Right atrium auricular region (tissue), 2 donors: Measurements from ENCODE around the gene BNC2. TPM values are rescaled to one million over a fixed set of nuclear protein-coding genes. Genes with fewer than 3 reads are reported as not detected.

ENCODE experiments used
- DNase-seq: peaks from one replicate; pipeline ENCODE4 v3.0.0-alpha.2; 2019; ENCODE audit warnings: low spot score
- H3K27ac ChIP-seq, 2 donors: fragments of 200-600 bp; sonication (generic); 1 replicate in 1 of 2; 2 replicates in 1 of 2; pipeline ENCODE4 v1.5.1; 2016 to 2019
- H3K27me3 ChIP-seq, 2 donors: fragments of 200-600 bp; sonication (generic); one replicate each; pipeline versions ENCODE4 v1.5.1 to v1.6.0; 2017 to 2019
- H3K36me3 ChIP-seq: fragments of 200-600 bp; sonication (generic); one replicate; pipeline ENCODE4 v1.5.1; 2016
- H3K4me1 ChIP-seq, 2 donors: fragments of 200-600 bp; sonication (generic); one replicate each; pipeline versions ENCODE4 v1.5.1 to v1.6.0; 2017 to 2019
- H3K4me3 ChIP-seq, 2 donors: fragments of 200-600 bp; sonication (generic); 1 replicate in 1 of 2; 2 replicates in 1 of 2; pipeline ENCODE4 v1.5.1; 2017 to 2019; ENCODE audit warnings: mild to moderate bottlenecking in 1 of 2, moderate library complexity in 1 of 2
- H3K9me3 ChIP-seq, 2 donors: fragments of 200-600 bp; sonication (generic); one replicate each; pipeline ENCODE4 v1.5.1; 2019
- total RNA-seq, 2 donors: library from RNA; depleted of rRNA; stranded (reverse); fragments of >200 nt; gene quantifications; one replicate each; pipeline ENCODE4 v1.1.0, GENCODE V29; 2016
- TF ChIP-seq, protein P1 (sequence below), 2 donors: fragments of 200-600 bp; sonication (generic); IDR thresholded peaks; one replicate each; pipeline ENCODE4 v1.5.1; 2019; ENCODE audit warnings: antibody characterized with exemption in 2 of 2

BNC2 gene
- total RNA-seq, 2 donors from 2014 or later: 68.3 to 77.6 TPM

DNA sequence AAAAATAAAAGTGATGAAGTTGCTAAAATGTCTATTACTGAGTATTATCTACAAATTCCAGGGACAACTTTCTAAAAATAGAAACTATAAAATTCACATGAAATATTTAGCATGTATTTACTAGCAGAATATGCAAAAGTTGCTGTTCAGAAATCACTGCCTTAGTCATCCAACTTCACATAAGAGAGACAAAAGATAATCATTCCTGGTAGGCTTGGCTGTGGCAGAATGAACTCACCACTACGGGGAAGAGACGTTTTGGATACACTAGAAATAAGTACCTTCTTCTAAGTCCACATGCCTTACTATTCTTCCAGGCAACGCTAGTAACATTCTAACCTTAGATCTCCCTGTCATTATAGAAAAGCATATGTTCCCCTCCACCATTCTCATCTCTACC is 272.2 kb downstream of the BNC2 start:
- Histone ChIP-seq H3K27ac (no peak overlapping the region), H3K4me3 (no peak overlapping the region), H3K9me3 (no peaks in the 10 kb centered on the region), H3K36me3 (no peaks in the 10 kb centered on the region), H3K4me1 (no peaks in the 10 kb centered on the region), H3K27me3 (no peaks in the 10 kb centered on the region)
- TF ChIP-seq, protein P1, sequence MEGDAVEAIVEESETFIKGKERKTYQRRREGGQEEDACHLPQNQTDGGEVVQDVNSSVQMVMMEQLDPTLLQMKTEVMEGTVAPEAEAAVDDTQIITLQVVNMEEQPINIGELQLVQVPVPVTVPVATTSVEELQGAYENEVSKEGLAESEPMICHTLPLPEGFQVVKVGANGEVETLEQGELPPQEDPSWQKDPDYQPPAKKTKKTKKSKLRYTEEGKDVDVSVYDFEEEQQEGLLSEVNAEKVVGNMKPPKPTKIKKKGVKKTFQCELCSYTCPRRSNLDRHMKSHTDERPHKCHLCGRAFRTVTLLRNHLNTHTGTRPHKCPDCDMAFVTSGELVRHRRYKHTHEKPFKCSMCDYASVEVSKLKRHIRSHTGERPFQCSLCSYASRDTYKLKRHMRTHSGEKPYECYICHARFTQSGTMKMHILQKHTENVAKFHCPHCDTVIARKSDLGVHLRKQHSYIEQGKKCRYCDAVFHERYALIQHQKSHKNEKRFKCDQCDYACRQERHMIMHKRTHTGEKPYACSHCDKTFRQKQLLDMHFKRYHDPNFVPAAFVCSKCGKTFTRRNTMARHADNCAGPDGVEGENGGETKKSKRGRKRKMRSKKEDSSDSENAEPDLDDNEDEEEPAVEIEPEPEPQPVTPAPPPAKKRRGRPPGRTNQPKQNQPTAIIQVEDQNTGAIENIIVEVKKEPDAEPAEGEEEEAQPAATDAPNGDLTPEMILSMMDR (IDR thresholded peaks at IDR 0.05): no peak
- no peak for DNase-seq

DNA sequence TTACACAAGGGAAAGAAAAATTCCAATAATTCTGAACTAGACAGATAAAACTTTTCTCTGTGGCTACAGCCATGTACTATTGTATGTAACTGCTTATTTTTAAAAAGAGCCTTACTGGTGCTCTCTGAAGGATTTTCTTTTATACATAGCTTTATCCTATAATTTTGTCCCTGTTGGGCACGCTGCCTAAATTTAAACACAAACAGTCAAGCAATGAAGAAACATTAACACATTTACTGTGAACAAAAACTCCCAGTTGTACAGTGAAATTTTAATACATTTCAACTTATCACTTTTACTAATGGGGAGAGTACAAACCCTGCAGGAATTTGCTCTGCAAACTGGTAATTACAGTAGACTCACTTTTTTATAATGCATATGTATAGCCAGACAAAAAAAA is 273.3 kb downstream of the BNC2 start:
- Histone ChIP-seq H3K36me3 (no peaks in the 10 kb centered on the region), H3K4me1 (no peaks in the 10 kb centered on the region), H3K27ac (no peak overlapping the region), H3K27me3 (no peaks in the 10 kb centered on the region), H3K9me3 (no peaks in the 10 kb centered on the region), H3K4me3 (no peak overlapping the region)
- TF ChIP-seq, protein P1 (IDR thresholded peaks at IDR 0.05): no peak
- DNase-seq: no peak

DNA sequence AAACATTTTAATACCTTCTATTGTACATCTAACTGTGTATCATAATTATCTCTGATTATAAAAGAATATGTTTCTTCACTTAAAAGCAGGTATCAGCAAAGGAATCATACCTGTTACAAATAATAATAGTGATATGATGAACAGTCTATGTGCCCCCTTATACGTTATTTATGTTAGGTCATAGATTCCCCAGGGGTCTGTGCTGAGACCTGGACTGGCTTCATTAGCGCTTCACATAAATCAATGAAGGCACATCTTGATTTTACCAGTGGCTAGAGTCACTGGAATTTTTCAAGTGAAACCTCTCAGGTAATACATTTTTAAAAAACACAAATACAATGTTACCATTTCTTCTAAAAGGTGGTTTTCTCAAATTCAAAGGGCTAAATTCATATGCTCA is 275.2 kb downstream of the BNC2 start:
- H3K4me3 ChIP-seq: no peak overlapping the region
- no peak for DNase-seq
- no peaks in the 10 kb centered on the region for H3K9me3 ChIP-seq
- H3K4me1 ChIP-seq: no peaks in the 10 kb centered on the region
- H3K27ac ChIP-seq: no peak overlapping the region
- TF ChIP-seq, protein P1 (IDR thresholded peaks at IDR 0.05): no peak
- no peaks in the 10 kb centered on the region for H3K27me3 ChIP-seq
- H3K36me3 ChIP-seq: no peaks in the 10 kb centered on the region

DNA sequence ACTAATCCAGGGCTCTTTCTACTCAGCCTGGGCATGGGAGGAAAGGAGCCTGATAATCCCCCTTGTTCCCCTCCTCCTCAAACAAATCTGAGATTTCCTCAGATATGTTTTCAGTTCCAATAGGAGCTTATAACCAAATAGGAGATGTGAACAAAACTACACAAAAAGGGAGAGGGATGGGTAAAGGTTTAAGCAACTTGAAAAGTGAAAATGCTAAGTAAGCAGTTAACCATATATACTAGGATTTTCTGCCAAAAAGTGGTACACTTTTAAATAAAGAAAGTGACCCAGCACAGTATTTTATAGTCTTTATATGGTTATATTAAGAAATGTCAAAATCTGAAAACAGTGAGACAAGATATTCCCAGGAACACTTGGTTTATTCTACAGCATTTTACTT is 275.7 kb downstream of the BNC2 start:
- Histone ChIP-seq H3K4me1 (no peaks in the 10 kb centered on the region), H3K36me3 (no peaks in the 10 kb centered on the region)

DNA sequence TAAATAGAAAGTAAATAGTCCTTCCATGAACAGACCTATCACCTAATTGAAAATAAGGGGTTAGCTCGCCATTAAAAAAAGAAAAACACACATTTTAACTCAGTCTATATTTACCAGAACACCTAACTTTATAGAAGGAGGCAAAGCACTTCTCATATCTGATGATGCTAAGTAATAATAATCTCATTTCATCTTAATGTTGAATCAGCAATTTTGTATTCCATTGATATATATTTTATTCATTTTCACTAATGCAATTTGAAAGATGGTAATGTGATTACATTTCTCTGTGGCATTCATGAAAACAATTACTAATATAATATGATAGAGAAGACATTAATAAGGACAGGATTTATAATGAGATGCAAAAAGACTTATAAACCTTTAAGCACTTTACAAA is 276.7 kb downstream of the BNC2 start:
- H3K36me3 ChIP-seq: no peaks in the 10 kb centered on the region
- H3K9me3 ChIP-seq: no peaks in the 10 kb centered on the region

More for the DNA sequence above, 275.7 kb downstream of the BNC2 start:
- no peak for DNase-seq
- Histone ChIP-seq H3K27ac (no peak overlapping the region), H3K9me3 (no peaks in the 10 kb centered on the region), H3K27me3 (no peaks in the 10 kb centered on the region), H3K4me3 (no peak overlapping the region)
- TF ChIP-seq, protein P1 (IDR thresholded peaks at IDR 0.05): no peak

DNA sequence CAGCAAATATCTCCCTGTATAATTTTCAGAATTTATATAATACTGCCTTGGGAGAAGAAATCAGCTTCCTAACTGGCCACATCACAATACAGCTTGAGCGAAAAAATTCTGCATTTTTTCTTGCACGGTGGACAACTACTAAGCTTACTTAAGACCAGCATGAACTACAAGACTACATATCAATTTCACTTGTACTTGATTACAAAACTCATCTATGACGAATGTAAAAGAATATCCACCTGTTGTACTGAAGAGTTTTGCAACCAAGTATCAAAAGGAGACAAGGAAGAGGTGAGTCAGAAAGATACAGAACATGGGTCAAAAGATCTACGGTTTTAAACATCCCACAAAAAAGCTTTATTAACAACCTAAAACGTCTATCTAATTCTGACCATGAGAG is 279.4 kb downstream of the BNC2 start:
- Histone ChIP-seq H3K4me3 (no peak overlapping the region), H3K27me3 (no peaks in the 10 kb centered on the region), H3K36me3 (no peaks in the 10 kb centered on the region), H3K27ac (no peak overlapping the region), H3K9me3 (no peaks in the 10 kb centered on the region), H3K4me1 (no peaks in the 10 kb centered on the region)
- no peak for DNase-seq
- TF ChIP-seq, protein P1 (IDR thresholded peaks at IDR 0.05): no peak

More for the DNA sequence above, 276.7 kb downstream of the BNC2 start:
- no peak overlapping the region for H3K4me3 ChIP-seq
- TF ChIP-seq, protein P1 (IDR thresholded peaks at IDR 0.05): no peak
- H3K27ac ChIP-seq: no peak overlapping the region
- H3K4me1 ChIP-seq: no peaks in the 10 kb centered on the region
- no peaks in the 10 kb centered on the region for H3K27me3 ChIP-seq
- DNase-seq: no peak
